Measurements from ENCODE around the gene VWCE.
A peak's percentile ranks its signal among the peaks of the same experiment; 100 is the strongest.

The VWCE gene

GRCh38 chr11:61325649-61326414 is 30.7 kb upstream of the VWCE start:
- DNase-seq, result no peak

GRCh38 chr11:61315260-61315659 is 20.1 kb upstream of the VWCE start:
- DNase-seq, result no peak

DNA sequence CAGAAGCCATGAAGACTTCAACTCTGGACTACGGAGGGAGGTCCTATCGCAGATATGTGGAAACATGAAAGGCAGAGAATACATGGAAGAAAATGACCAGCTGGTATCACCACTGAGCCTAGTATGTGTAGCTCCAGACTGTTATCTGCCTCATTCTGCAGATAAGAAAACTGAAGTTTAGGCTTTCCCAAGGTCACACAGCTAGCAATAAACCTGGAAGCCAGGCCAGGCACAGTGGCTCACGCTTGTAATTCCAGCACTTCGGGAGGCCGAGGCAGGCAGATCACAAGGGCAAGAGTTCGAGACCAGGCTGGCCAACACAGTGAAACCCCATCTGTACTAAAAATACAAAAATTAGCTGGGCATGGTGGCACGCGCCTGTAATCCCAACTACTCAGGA is 15.6 kb upstream of the VWCE start:
- DNase-seq, result no peak

- no peak for DNase-seq
Observed at GRCh38 chr11:61309739-61310138, 14.6 kb upstream of the VWCE start.

GRCh38 chr11:61309141-61309540 is 14.0 kb upstream of the VWCE start:
- no peak for DNase-seq

GRCh38 chr11:61307354-61307753 is 12.2 kb upstream of the VWCE start:
- DNase-seq, result no peak

GRCh38 chr11:61306221-61306620 is 11.1 kb upstream of the VWCE start:
- no peak for DNase-seq

DNA sequence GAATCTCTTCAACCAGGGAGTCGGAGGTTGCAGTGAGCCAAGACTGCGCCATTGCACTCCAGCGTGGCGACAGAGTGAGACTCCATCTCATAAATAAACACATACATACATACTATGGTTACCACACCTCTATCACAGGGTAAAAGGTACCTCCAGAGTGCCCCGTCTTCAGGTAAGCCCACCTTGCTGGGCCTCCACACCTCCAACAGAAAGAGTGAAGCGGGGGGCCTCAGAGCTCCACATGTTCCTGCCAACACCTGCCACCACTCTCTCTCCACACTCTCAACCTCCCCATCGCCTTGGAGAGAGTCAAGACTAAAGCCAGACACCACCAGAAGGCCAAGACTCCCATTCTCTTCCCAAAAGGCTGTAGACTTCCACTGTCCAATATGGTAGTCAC is 10.3 kb upstream of the VWCE start:
- DNase-seq, result no peak

- no peak for DNase-seq
Observed at GRCh38 chr11:61303725-61304124, 8.6 kb upstream of the VWCE start.

DNA sequence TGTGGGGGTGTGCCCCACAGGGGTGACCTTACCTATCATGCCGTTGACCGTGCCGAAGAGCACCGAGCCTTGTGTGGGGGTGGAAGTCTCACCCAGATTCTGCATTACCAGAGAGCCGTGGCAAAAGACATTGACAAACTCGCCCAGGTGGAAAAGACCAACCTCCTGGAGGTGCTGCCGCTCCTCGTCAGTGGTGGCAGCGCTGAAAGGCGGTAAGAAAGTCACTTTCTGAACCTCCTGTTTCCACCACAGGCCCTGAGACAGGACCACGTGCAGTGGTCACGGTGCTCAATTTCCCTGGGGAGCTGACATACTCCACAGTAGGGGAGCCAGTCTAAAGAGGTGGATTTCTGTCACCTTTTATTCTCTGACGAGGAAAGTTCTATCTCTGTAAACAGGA is 7.4 kb upstream of the VWCE start:
- no peak for DNase-seq

DNA sequence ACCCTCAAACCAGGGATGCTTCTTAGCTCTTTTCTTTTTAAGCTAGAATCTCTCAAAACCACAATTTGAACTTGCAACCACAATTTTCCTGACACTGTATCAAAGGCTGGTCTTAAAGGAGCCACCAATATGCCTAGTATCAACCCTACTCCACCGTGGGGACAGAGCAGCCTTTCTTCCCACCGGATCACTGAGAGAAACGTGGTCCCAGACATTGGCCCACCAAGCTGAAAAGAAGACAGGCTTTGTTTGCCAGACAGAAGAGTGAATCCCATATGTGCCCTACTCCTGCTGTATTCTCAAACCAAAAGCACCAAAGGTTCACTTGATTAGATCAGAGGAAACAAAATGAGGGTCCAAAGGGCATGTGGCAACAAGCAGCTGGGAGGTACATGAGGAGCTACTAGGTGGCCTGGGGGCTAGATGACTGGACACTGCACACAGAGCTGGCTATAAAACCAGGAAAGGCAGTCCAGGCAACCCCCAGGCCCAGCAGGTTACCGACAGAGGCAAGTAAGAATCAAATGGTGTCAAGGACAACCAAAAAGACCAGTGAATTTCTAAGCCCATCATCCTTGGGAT is 3.6 kb upstream of the VWCE start:
- no peak for DNase-seq

- no peak for DNase-seq
Observed at GRCh38 chr11:61297746-61298145, 2.6 kb upstream of the VWCE start.

DNA sequence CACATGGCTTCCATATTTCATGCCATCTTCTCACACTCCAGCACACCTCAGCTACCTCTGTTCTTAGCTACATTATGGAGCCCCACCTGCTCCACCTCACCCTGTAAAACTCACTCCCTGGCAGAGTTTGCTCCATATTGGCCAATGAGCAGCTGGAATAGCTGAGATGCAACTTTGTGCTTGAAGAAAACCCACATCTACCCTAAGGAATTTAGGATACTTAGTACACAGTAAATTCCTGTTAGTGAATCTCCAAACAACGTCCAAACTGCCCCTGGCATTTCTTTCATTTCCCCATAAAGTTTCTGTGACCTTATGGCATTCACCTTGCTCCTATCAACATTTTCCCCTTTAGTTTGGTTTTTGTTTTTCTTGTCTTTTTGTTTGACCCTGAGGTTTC is 2.2 kb upstream of the VWCE start:
- DNase-seq, result no peak

- no peak for DNase-seq
Observed at GRCh38 chr11:61295596-61295926, 445 bp upstream of the VWCE start.

GRCh38 chr11:61293867-61294716 is 1.0 kb downstream of the VWCE start:
- peak; percentile 17 for DNase-seq

DNA sequence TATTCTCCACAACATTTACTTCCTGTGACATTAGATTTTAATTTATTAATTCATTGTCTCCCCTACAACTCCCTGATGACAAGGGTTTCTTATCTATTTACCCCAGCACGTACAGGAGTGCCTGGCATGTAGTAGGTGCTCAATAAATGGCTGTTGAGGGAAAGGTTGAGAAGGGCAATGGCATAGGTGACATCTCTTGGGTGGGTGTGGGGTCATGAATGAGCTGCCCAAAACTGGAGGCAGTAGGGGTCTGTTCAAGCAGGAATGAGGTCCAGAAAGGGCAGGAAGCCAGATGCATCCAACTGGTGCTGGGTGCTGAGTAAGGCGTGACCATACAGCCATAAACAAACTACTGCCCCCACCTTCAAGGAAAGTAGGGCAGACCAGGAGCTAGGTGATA is 2.8 kb downstream of the VWCE start:
- DNase-seq, result no peak

- DNase-seq, result no peak
Observed at GRCh38 chr11:61290905-61291690, 4.0 kb downstream of the VWCE start.

DNA sequence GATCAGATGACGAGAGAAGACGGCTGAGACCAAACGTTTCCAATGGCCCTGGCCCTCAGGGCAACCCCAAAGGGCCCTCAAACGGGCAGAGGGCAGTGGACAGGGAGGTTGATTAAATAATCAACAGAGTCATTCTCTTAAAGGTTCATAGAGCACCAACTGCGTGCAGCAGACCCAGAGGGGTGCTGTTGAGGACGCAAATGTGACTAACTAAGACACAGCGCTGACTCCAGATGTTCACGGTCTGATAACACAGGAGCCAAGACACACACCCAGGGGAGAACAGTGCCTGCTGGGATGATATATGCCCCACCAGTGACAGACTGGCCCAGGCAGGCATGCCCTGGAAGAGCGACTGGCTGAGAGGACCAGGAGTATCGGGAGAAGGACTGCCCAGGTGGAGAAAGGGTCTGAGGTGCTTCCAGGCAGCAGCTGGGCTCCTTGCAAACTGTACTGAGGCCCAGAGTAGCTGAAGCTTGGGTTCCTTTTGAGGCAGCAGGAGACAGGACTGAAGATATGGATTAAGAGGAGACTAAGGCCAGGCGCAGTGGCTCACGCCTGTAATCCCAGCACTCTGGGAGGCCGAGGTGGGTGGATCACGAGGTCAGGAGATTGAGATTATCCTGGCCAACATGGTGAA is 7.7 kb downstream of the VWCE start:
- no peak for DNase-seq

DNA sequence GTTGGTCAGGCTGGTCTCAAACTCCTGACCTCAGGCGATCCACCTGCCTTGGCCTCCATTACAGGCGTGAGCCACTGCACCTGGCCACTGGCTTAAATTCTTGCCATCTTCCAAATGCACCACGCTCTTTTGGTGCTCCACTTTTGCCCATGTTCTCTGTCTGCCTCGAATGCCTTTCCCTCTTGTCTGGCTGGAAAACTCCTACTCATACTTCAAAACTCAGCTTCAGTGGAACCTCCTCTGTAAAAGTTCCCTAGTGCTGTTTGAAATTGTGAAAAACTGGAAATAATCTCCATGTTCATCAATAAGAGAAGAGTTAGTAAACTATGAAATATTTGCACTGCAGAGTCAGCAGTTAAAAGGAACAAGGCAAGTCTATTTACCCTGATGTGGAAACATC is 11.5 kb downstream of the VWCE start:
- DNase-seq, result no peak

- DNase-seq, result no peak
Observed at GRCh38 chr11:61281581-61282250, 13.4 kb downstream of the VWCE start.

DNA sequence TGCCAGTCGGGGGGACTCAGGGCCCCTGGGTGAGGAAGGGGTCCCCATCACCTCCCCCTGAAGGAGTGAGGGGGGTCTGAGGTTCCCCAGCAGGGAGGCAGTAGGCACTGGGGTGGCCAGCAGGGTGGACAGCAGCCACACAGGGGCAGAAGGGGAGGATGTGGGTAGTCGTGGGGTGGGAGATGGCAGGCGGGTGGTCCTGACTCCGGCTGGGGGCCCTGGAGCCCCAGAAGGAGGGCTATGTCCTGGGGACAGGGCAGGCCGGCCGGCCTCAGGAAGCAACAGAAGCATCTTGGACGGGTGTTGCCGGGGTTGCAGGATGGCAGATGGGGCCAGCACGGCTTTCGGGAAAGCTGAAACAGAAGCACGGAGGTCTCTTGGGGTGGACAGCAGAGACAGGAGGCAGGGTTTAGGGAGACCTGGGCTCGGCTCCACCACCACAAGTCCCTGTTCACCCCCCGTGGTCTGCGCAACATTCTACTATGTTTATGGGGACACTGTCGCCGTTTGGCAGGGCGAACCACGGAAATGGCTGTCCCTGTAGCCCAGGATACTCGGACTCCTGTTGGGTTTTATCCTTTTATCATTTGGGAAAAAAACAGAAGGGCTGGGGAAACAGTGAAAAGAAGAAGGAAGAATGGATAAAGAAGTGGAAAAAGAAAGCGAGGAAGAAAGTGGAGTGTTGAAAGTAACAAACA is 14.1 kb downstream of the VWCE start:
- DNase-seq, result no peak
